HG02571 (cell line): ENCODE data around the gene TUBB4B.
"Not testable (repeated sequence)": the region's sequence is repeated elsewhere in the genome, so short reads cannot be mapped to it uniquely, and the experiment has no call there.

Experiments
- ATAC-seq: cut with Tn5 transposase; IDR thresholded peaks from one replicate; pipeline ENCODE4 v1.9.1; 2021; ENCODE audit warnings: mild to moderate bottlenecking, moderate library complexity; ENCODE audit not compliant: unreplicated experiment

TUBB4B gene

GRCh38 chr9:137250329-137251193, 9.5 kb downstream of the TUBB4B start:
- no peak for ATAC-seq

GRCh38 chr9:137251194-137251461, 10.0 kb downstream of the TUBB4B start, which contains the start of gene STPG3:
STPG3 (plus strand) TSS chr9:137251286; CDS start chr9:137251287, 1 bp downstream.
- no peak for ATAC-seq

GRCh38 chr9:137251490-137252268, 10.6 kb downstream of the TUBB4B start:
- ATAC-seq, result no peak

- no peak for ATAC-seq
These were observed 11.7 kb downstream of the TUBB4B start for GRCh38 chr9:137252555-137253506.

GRCh38 chr9:137253717-137254623, 12.9 kb downstream of the TUBB4B start:
- ATAC-seq, result no peak

GRCh38 chr9:137254624-137255447, 13.7 kb downstream of the TUBB4B start, which contains the start of gene NELFB:
NELFB (plus strand) TSS chr9:137255327.
- ATAC-seq, result peak; percentile 79

GRCh38 chr9:137255448-137256114, 14.5 kb downstream of the TUBB4B start:
- ATAC-seq, result no peak

GRCh38 chr9:137256362-137256761, 15.3 kb downstream of the TUBB4B start:
- ATAC-seq, result no peak

- ATAC-seq, result no peak
These were observed 15.8 kb downstream of the TUBB4B start for GRCh38 chr9:137256856-137257255.

- ATAC-seq, result not testable (repeated sequence)
These were observed 21.3 kb downstream of the TUBB4B start for GRCh38 chr9:137262173-137262908.

GRCh38 chr9:137262909-137263285, 21.8 kb downstream of the TUBB4B start:
- no peak for ATAC-seq

- no peak for ATAC-seq
These were observed 22.4 kb downstream of the TUBB4B start for GRCh38 chr9:137263506-137263905.

- no peak for ATAC-seq
These were observed 23.0 kb downstream of the TUBB4B start for GRCh38 chr9:137264067-137264466.

- ATAC-seq, result no peak
These were observed 24.5 kb downstream of the TUBB4B start for GRCh38 chr9:137265496-137266161.

- no peak for ATAC-seq
These were observed 25.1 kb downstream of the TUBB4B start for GRCh38 chr9:137266162-137266527.

- ATAC-seq, result no peak
These were observed 25.7 kb downstream of the TUBB4B start for GRCh38 chr9:137266585-137267453.
